K562 (cell line): Measurements from ENCODE around the gene R3HDM2. TPM values are rescaled to one million over a fixed set of nuclear protein-coding genes. Genes with fewer than 3 reads are reported as not detected.
A peak's percentile ranks its signal among the peaks of the same experiment; 100 is the strongest.

Source experiments
- ATAC-seq: fragments of 200-7000 bp; cut with Tn5 transposase; 3 replicates; pipeline ENCODE4 v1.9.1; 2020; ENCODE audit warnings: moderate library complexity
- BruUV-seq: library from RNA; stranded (reverse); fragments of 400-500 nt; replicated peaks from 2 replicates; lab custom pipeline; 2021; lab: Mats Ljungman, UMichigan
- CTCF ChIA-PET: fragments of 300-600 bp; formaldehyde crosslinking; extraction: SDS; loops from one replicate; lab custom pipeline; 2021; ENCODE audit warnings: low intra/inter-chr PET ratio; lab: Yijun Ruan, JAX
- POLR2A ChIA-PET: fragments of 300-600, 350-650 bp; sonication (Branson Sonifier 250); formaldehyde crosslinking; extraction: SDS; loops from one replicate; lab custom pipeline; 2021; ENCODE audit warnings: antibody characterized with exemption, inconsistent platforms; lab: Yijun Ruan, JAX
- DNase-seq, 4 experiments: peaks; one replicate each; pipeline versions ENCODE4 v3.0.0 to v3.0.0-alpha.2; 2011 to 2018; ENCODE audit warnings: low spot score in 3 of 4, mixed read lengths in 3 of 4; ENCODE audit errors: extremely low read depth in 1 of 4
- FAIRE-seq: peaks from 2 replicates; lab custom pipeline; 2011; peaks lifted over from hg19 to GRCh38; lab: Jason Lieb, UNC
- H2AFZ ChIP-seq: 2 replicates; pipeline ENCODE4 v1.6.0; 2011; ENCODE audit warnings: low read depth, low read length, control low read depth, inconsistent platforms
- H3K27ac ChIP-seq: fragments of 200-600 bp; 3 replicates; pipeline ENCODE4 v1.8.0; 2011; ENCODE audit warnings: low read depth, mild to moderate bottlenecking, control low read depth, inconsistent platforms, low read length, moderate library complexity, mixed read lengths; ENCODE audit errors: extremely low read depth
- H3K27me3 ChIP-seq, 2 experiments: fragments of 300-600 bp in 1 of 2; 2 replicates in 1 of 2; 3 replicates in 1 of 2; pipeline versions ENCODE4 v1.6.0 to v1.8.0; 2011; ENCODE audit warnings: inconsistent platforms in 2 of 2, low read length in 2 of 2, mild to moderate bottlenecking in 1 of 2, mixed read lengths in 1 of 2, moderate library complexity in 1 of 2; ENCODE audit not compliant: control insufficient read depth in 2 of 2, insufficient read depth in 2 of 2
- H3K36me3 ChIP-seq: fragments of 300-600 bp; 3 replicates; pipeline ENCODE4 v1.8.0; 2011; ENCODE audit warnings: mild to moderate bottlenecking, low read length, inconsistent platforms; ENCODE audit not compliant: control insufficient read depth, insufficient read depth
- H3K4me1 ChIP-seq, 2 experiments: fragments of 200-600 bp in 1 of 2; replicated peaks in 1 of 2; 2 replicates in 1 of 2; 3 replicates in 1 of 2; pipeline versions ENCODE4 v1.5.1 to v1.8.0; 2011; ENCODE audit warnings: inconsistent platforms in 2 of 2, low read length in 2 of 2, mild to moderate bottlenecking in 1 of 2, mixed read lengths in 1 of 2, moderate library complexity in 1 of 2; ENCODE audit not compliant: control insufficient read depth in 2 of 2, insufficient read depth in 2 of 2
- H3K4me2 ChIP-seq: 2 replicates; pipeline ENCODE4 v1.6.1; 2011; ENCODE audit warnings: low read length, control low read depth, inconsistent platforms, mixed read lengths; ENCODE audit not compliant: insufficient read depth
- H3K4me3 ChIP-seq: fragments of 200-600 bp; sonication (generic), shearing (Covaris generic); 2 replicates; pipeline ENCODE4 v1.5.1; 2016; ENCODE audit warnings: control low read depth, inconsistent platforms
- H3K79me2 ChIP-seq: fragments of 200-600 bp; 3 replicates; pipeline ENCODE4 v1.8.0; 2011; ENCODE audit warnings: low read length, inconsistent platforms; ENCODE audit not compliant: control insufficient read depth, insufficient read depth
- H3K9ac ChIP-seq, 2 experiments: 2 replicates each; pipeline versions ENCODE4 v1.6.0 to v1.6.1; 2011; ENCODE audit warnings: low read depth in 2 of 2, low read length in 2 of 2, control low read depth in 1 of 2, inconsistent platforms in 1 of 2, mild to moderate bottlenecking in 1 of 2, mixed read lengths in 1 of 2; ENCODE audit not compliant: insufficient read depth in 1 of 2
- H3K9me1 ChIP-seq: one replicate; pipeline ENCODE4 v1.6.0; 2011; ENCODE audit warnings: inconsistent platforms, mild to moderate bottlenecking, low read length, moderate library complexity; ENCODE audit not compliant: control insufficient read depth, insufficient read depth
- H3K9me3 ChIP-seq: replicated peaks from 2 replicates; pipeline ENCODE4 v1.5.1; 2011; ENCODE audit warnings: low read depth, low read length, inconsistent platforms; ENCODE audit not compliant: control insufficient read depth, insufficient read depth
- H4K20me1 ChIP-seq: replicated peaks from 2 replicates; pipeline ENCODE4 v1.6.1; 2011; ENCODE audit warnings: low read length, inconsistent platforms, mixed read lengths; ENCODE audit not compliant: control insufficient read depth, insufficient read depth
- CCAR2 ChIP-seq: fragments of 200-400 bp; formaldehyde crosslinking; IDR thresholded peaks from 2 replicates; pipeline ENCODE4 v1.6.1; 2017; ENCODE audit warnings: mild to moderate bottlenecking, low read depth, low read length
- CXXC5 ChIP-seq: fragments of 250-450 bp; sonication (Bioruptor Pico); IDR thresholded peaks from 2 replicates; pipeline ENCODE4 v1.8.0; 2022; ENCODE audit warnings: inconsistent platforms, mild to moderate bottlenecking, moderate library complexity
- ETV1 ChIP-seq: fragments of 450-650 bp; conservative IDR thresholded peaks from 2 replicates; pipeline ENCODE4 v1.6.1; 2016; ENCODE audit warnings: missing genetic modification characterization, control low read depth, low read depth, missing compliant biosample characterization
- FOSL1 ChIP-seq: fragments of 200-800 bp; sonication (Bioruptor generic); conservative IDR thresholded peaks from 2 replicates; pipeline ENCODE4 v1.6.1; 2016; ENCODE audit warnings: missing genetic modification characterization, missing compliant biosample characterization
- FOXJ2 ChIP-seq: fragments of 200-800 bp; sonication (Bioruptor generic); IDR thresholded peaks from 2 replicates; pipeline ENCODE4 v1.6.1; 2016; ENCODE audit warnings: missing genetic modification characterization, missing compliant biosample characterization
- KDM1A ChIP-seq, 2 experiments: fragments of 450-650 bp; IDR thresholded peaks; 2 replicates each; pipeline ENCODE4 v1.6.1; 2016; ENCODE audit warnings: mild to moderate bottlenecking in 2 of 2
- KLF16 ChIP-seq: IDR thresholded peaks from 2 replicates; pipeline ENCODE4 v1.6.1; 2016; ENCODE audit warnings: antibody characterized with exemption
- LARP7 ChIP-seq: fragments of 450-650 bp; IDR thresholded peaks from 2 replicates; pipeline ENCODE4 v1.6.1; 2016
- MBD1 ChIP-seq: fragments of 250-450 bp; sonication (Bioruptor Pico); IDR thresholded peaks from 2 replicates; pipeline ENCODE4 v1.8.0; 2022; ENCODE audit warnings: inconsistent platforms
- NR1H2 ChIP-seq: sonication (generic); formaldehyde crosslinking; IDR thresholded peaks from 2 replicates; pipeline ENCODE4 v1.4.0; 2020; ENCODE audit warnings: mild to moderate bottlenecking, missing genetic modification reagents
- OTX1 ChIP-seq: fragments of 450-650 bp; formaldehyde crosslinking; IDR thresholded peaks from 2 replicates; pipeline ENCODE4 v1.4.0; 2022; ENCODE audit warnings: mild to moderate bottlenecking
- RBFOX2 ChIP-seq: fragments of 200-400 bp; formaldehyde crosslinking; IDR thresholded peaks from 2 replicates; pipeline ENCODE4 v1.6.1; 2017; ENCODE audit warnings: low read depth, mild to moderate bottlenecking, low read length, moderate library complexity
- TRIM24 ChIP-seq, 2 experiments: fragments of 450-650 bp; IDR thresholded peaks; 2 replicates each; pipeline ENCODE4 v1.6.1; 2016
- U2AF2 ChIP-seq: fragments of 200-400 bp; formaldehyde crosslinking; optimal IDR thresholded peaks from 2 replicates; pipeline ENCODE3; 2017; ENCODE audit warnings: low read depth, mild to moderate bottlenecking, low read length
- ZBTB7A ChIP-seq: IDR thresholded peaks from 2 replicates; pipeline ENCODE4 v1.6.1; 2011; ENCODE audit warnings: low read depth, mild to moderate bottlenecking, low read length, moderate library complexity, borderline replicate concordance; ENCODE audit not compliant: control insufficient read depth
- ZNF668 ChIP-seq: fragments of 250-450 bp; sonication (Bioruptor Pico); IDR thresholded peaks from 2 replicates; pipeline ENCODE4 v1.8.0; 2022; ENCODE audit warnings: mild to moderate bottlenecking, inconsistent platforms
- ZNF785 ChIP-seq: fragments of 250-450 bp; sonication (Bioruptor Pico); IDR thresholded peaks from 2 replicates; pipeline ENCODE4 v1.4.0; 2020; ENCODE audit warnings: mild to moderate bottlenecking
- WGBS: fragments of 100-300 bp; shearing (Covaris generic); methylation state at CpG from one replicate; pipeline ENCODE4 v1.1.6; 2016; ENCODE audit warnings: low coverage, mixed read lengths; ENCODE audit not compliant: insufficient coverage; ENCODE audit errors: missing lambda C conversion rate; 5-methylcytosine and 5-hydroxymethylcytosine counted together
- in situ Hi-C: fragments of 300-500 bp; cut with MboI; formaldehyde crosslinking; loops from 4 replicates; pipeline ENCODE4 v1.15.0; 2018; ENCODE audit warnings: inconsistent platforms, mixed read lengths
- intact Hi-C: fragments of 100-400 bp; cut with micrococcal nuclease; formaldehyde crosslinking; loops from 2 replicates; pipeline ENCODE4 v1.14.2; 2022
- polyA plus RNA-seq, 8 experiments: library from polyadenylated mRNA; depleted of rRNA in 4 of 8; stranded (reverse) in 5 of 8; unstranded in 3 of 8; fragments of >200 nt; fragmentation: Nextera tagmentation in 2 of 8; fragmentation: Illumina TruSeq in 1 of 8; extraction: Ambion mirVana in 2 of 8; extraction: Trizol in 1 of 8; gene quantifications; 2 replicates each; pipeline versions ENCODE4 v1.2.1 to v1.2.3, GENCODE V29; 2011 to 2014; ENCODE audit warnings: inconsistent platforms in 1 of 8, missing spikeins in 1 of 8
- total RNA-seq, 7 experiments: library from RNA; depleted of rRNA in 6 of 7; stranded (reverse); fragments of >200 nt in 6 of 7; fragmentation: Illumina TruSeq in 2 of 7; extraction: Trizol in 2 of 7; gene quantifications; 2 replicates each; pipeline versions ENCODE4 v1.2.1 to v1.2.3, GENCODE V29; 2011 to 2021; ENCODE audit warnings: low replicate concordance in 1 of 7
- TF ChIP-seq, protein P1 (sequence below), 2 experiments: fragments of 450-650 bp; IDR thresholded peaks; 2 replicates each; pipeline ENCODE4 v1.6.1; 2016
- TF ChIP-seq, protein P2 (sequence below): sonication (generic); formaldehyde crosslinking; IDR thresholded peaks from 2 replicates; pipeline ENCODE4 v1.8.1; 2023; ENCODE audit warnings: mild to moderate bottlenecking, missing genetic modification reagents, moderate library complexity
- TF ChIP-seq, protein P3 (sequence below): sonication (generic); IDR thresholded peaks from 2 replicates; pipeline ENCODE4 v1.6.1; 2016

R3HDM2 gene
- total and polyA plus RNA-seq, 9 of the 15 experiments (the other 6 are each of a cell fraction or from before 2014, with no cell fraction given), result 3.3 to 18.8 (median 9.0) TPM

DNA sequence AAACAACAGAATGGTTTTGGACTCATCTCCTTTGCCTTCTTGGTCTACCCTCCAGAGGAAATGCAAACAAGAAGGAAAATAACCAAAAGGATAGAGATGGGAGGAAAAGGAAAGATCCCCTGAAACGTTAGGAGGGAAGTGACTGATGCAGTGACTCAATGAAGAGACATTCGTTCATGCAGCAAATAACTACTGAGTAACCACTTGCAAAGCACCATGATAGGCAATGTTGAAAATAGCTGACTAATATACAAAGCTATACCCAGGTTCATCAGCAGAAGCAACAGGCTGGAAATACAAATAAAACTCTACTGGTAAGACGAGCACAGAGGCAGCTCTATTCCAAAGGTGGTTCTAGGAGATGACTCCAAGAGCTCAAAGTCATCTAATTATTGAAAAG, 41.8 kb downstream of the R3HDM2 start:
- Histone ChIP-seq H3K4me3 (no peak overlapping the region), H3K27ac (no peak overlapping the region), H4K20me1 (no peaks in the 10 kb centered on the region), H3K27me3 (no peaks in the 10 kb centered on the region), H3K4me2 (no peak overlapping the region), H3K36me3 (peaks cover 6% of the 10 kb centered on the region; the same call in 1 of the 3 replicates), H3K4me1 (peaks cover 0 to 9% of the 10 kb centered on the region in 2 experiments; a peak in 2 of 5 replicates), H3K9me3 (no peaks in the 10 kb centered on the region), H2AFZ (no peak overlapping the region), H3K79me2 (no peaks in the 10 kb centered on the region), H3K9me1 (no peaks in the 10 kb centered on the region), H3K9ac (no peak overlapping the region)
- DNase-seq (no peak), ATAC-seq (no peak; the same call in 2 of the 3 replicates), FAIRE-seq (no peak)
- intact Hi-C loops (no loop called here), in situ Hi-C loops (no loop called here)
- BruUV-seq, result no TSS peak
- CTCF ChIA-PET, result interaction anchor here (0.5 kb wide), 1 partner anchor 618 kb away, joined by 3 read pairs; no protein-coding TSS in a partner anchor
- POLR2A ChIA-PET, result interaction anchor here (0.5 to 1.7 kb wide), 4 partner anchors 10 to 159 kb away, joined by 3 to 6 read pairs (median 3); no protein-coding TSS in a partner anchor
- WGBS, result 29% methylated on average over 3 of the region's 3 CpGs
- TF ChIP-seq ZNF668 (CRISPR knock-in tag) (no peak), U2AF2 (no peak), ZNF785 (CRISPR knock-in tag) (no peak), CXXC5 (CRISPR knock-in tag) (no peak), LARP7 (no peak), KLF16 (no peak), ETV1 (tag) (no peak), FOSL1 (tag) (peak; percentile 27; the same call in 1 of the 2 replicates), FOXJ2 (tag) (no peak), OTX1 (CRISPR knock-in tag) (no peak), ZBTB7A (no peak), TRIM24 (IDR thresholded peaks at IDR 0.05) (no peak), KDM1A (IDR thresholded peaks at IDR 0.05) (no peak), MBD1 (CRISPR knock-in tag) (no peak), RBFOX2 (no peak), CCAR2 (no peak), NR1H2 (CRISPR knock-in tag) (no peak)
- TF ChIP-seq, protein P1, sequence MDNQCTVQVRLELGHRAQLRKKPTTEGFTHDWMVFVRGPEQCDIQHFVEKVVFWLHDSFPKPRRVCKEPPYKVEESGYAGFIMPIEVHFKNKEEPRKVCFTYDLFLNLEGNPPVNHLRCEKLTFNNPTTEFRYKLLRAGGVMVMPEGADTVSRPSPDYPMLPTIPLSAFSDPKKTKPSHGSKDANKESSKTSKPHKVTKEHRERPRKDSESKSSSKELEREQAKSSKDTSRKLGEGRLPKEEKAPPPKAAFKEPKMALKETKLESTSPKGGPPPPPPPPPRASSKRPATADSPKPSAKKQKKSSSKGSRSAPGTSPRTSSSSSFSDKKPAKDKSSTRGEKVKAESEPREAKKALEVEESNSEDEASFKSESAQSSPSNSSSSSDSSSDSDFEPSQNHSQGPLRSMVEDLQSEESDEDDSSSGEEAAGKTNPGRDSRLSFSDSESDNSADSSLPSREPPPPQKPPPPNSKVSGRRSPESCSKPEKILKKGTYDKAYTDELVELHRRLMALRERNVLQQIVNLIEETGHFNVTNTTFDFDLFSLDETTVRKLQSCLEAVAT (IDR thresholded peaks at IDR 0.05), result no peak
- TF ChIP-seq, protein P2, sequence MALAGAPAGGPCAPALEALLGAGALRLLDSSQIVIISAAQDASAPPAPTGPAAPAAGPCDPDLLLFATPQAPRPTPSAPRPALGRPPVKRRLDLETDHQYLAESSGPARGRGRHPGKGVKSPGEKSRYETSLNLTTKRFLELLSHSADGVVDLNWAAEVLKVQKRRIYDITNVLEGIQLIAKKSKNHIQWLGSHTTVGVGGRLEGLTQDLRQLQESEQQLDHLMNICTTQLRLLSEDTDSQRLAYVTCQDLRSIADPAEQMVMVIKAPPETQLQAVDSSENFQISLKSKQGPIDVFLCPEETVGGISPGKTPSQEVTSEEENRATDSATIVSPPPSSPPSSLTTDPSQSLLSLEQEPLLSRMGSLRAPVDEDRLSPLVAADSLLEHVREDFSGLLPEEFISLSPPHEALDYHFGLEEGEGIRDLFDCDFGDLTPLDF, result no peak
- TF ChIP-seq, protein P3, sequence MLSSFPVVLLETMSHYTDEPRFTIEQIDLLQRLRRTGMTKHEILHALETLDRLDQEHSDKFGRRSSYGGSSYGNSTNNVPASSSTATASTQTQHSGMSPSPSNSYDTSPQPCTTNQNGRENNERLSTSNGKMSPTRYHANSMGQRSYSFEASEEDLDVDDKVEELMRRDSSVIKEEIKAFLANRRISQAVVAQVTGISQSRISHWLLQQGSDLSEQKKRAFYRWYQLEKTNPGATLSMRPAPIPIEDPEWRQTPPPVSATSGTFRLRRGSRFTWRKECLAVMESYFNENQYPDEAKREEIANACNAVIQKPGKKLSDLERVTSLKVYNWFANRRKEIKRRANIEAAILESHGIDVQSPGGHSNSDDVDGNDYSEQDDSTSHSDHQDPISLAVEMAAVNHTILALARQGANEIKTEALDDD, result no peak
